ENCODE results near the gene IGF1. TPM values are rescaled to one million over a fixed set of nuclear protein-coding genes. Genes with fewer than 3 reads are reported as not detected.

The IGF1 gene
- total RNA-seq (2014; rRNA removed; shearing (Covaris generic)): 0.16 and 0.68 TPM in 2 replicates

DNA sequence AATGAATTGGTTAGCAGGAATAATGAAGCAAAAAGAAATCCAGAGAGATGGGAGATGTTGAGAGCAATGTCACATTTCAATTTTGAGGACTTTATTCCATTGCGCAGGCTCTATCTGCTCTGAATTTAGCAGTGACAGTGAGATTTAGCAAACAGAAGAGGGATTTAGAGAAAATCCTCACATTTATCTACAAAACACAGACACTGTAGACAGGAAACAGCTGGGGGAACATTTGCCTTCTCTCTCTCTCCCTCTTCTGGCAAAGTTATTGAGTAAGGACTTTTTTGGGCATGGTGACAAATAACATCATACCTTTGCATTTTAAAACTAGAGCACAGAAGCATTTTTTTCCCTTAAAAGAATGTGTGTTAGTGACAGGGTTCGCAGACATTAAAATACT is at the start of gene IGF1:
TSS of gene IGF1 (minus strand) at position 158 of the 400 bp plus-strand sequence. CDS start 182 bp downstream, outside the sequence.
- H3K27ac ChIP-seq: no peak within 1 kb of the TSS
- H3K9me3 ChIP-seq (replicated peaks): peaks cover 5% of the 10 kb centered on the region
- peaks cover 18% of the 10 kb centered on the region for H3K4me1 ChIP-seq (replicated peaks)
- no peaks in the 10 kb centered on the region for H3K27me3 ChIP-seq (replicated peaks)
- no peaks in the 10 kb centered on the region for H3K36me3 ChIP-seq
- DNase-seq (ENCODE audit: low read depth in 1 of 2, low spot score in 2 of 2): peak in 1 of 2 experiments; percentile 29
- no peak within 1 kb of the TSS for H3K4me3 ChIP-seq

DNA sequence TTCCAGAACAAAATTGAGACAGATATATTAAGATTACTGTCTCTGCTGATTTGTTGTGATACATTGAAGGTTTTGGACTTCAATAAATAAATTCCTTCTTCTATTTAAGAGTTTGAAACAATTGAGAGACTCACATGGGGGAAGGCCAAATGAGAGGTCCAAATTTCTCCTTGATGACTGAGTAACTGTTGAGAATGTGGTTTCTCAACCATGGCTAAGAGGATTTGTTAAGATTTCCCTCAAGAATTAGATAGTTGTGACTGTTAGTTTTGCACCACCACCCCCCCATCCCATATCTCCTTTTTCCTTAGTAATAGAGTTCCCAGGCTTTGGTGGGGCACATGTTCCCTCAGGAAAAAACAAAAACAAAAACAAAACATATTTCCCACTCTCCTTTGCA is 47.7 kb upstream of the IGF1 start:
- Histone ChIP-seq H3K36me3 (no peaks in the 10 kb centered on the region), H3K4me3 (no peak overlapping the region), H3K27me3 (replicated peaks) (no peaks in the 10 kb centered on the region), H3K4me1 (replicated peaks) (peaks cover 25% of the 10 kb centered on the region), H3K27ac (no peak overlapping the region), H3K9me3 (replicated peaks) (no peaks in the 10 kb centered on the region; the same call in 1 of the 2 replicates)
- DNase-seq (ENCODE audit: low read depth in 1 of 2, low spot score in 2 of 2): no peak

DNA sequence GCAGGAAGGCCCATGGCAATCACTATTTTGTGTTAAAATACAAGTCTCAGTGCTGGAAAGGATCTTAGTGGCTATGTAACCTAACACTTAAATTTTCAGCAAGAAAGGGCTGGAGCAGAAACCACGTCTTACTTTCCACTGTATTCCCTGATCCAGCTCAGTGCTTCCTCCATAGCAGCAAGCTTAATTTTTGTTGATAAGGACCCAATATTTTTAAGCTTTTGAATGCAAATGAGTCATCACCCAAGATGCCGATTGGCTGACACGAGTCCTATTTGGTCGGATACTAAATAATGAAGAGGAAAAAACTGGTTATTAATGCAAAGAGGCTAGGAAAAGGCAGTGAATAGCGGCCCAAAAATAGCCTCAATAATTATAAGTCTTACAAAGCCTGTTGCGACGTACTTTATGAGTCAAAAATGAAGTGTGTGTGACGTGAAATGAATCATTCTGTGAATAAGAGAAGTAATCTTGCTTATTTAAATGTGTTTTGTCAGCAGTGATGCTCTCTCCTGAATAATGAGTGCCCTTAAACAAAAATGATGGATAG is 46.9 kb upstream of the IGF1 start:
- no peak overlapping the region for H3K4me3 ChIP-seq
- no peaks in the 10 kb centered on the region; the same call in 1 of the 2 replicates for H3K9me3 ChIP-seq (replicated peaks)
- no peaks in the 10 kb centered on the region for H3K27me3 ChIP-seq (replicated peaks)
- peak overlapping the region; percentile 59 for H3K27ac ChIP-seq
- no peaks in the 10 kb centered on the region for H3K36me3 ChIP-seq
- H3K4me1 ChIP-seq (replicated peaks): peaks cover 25% of the 10 kb centered on the region
- DNase-seq (ENCODE audit: low read depth in 1 of 2, low spot score in 2 of 2): peak in 1 of 2 experiments; percentile 31

DNA sequence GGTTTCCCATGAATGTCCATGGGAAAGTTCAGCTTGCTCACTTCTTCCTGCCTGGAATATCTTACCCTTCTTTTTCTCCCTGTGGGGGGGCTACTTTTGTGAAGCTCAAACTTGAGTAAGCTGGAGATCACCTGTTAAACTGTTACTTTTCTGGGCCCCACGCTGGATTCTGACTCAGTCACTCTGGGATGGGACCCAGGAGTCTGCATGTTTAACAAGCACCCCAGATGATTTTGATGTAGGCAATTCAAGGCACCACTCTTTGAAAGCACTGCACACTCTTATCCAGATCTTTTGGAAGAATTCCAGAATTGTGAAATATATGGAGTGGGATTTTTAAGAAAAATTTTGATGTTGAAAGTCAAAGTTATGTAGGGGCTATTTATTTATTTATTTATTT is 46.3 kb upstream of the IGF1 start:
- peaks cover 25% of the 10 kb centered on the region for H3K4me1 ChIP-seq (replicated peaks)
- DNase-seq (ENCODE audit: low read depth in 1 of 2, low spot score in 2 of 2): no peak
- H3K36me3 ChIP-seq: no peaks in the 10 kb centered on the region
- H3K27me3 ChIP-seq (replicated peaks): no peaks in the 10 kb centered on the region
- H3K27ac ChIP-seq: no peak overlapping the region
- no peak overlapping the region for H3K4me3 ChIP-seq
- no peaks in the 10 kb centered on the region; the same call in none of the 2 replicates for H3K9me3 ChIP-seq (replicated peaks)

DNA sequence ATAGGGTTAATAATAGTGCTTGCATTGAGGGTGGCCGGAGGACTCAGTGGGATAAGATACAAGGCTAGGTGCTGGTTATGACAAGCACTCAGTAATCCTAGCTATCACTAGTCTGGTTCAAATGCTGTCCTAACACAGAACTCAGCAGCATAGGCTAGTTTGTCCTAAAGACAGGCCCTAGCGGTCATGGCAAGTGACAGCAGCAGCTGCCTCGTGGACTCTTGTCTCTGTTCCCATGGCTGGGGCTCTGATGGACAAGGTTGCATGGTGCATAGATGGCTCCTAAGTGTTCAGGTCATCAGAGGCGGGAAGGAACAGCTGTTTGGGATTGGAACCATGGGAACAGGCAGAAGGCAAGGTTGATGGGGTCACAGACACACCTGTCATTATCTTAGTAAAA is 42.4 kb upstream of the IGF1 start:
- peaks cover 3% of the 10 kb centered on the region; the same call in 1 of the 2 replicates for H3K9me3 ChIP-seq (replicated peaks)
- DNase-seq (ENCODE audit: low read depth in 1 of 2, low spot score in 2 of 2): no peak
- no peaks in the 10 kb centered on the region for H3K27me3 ChIP-seq (replicated peaks)
- H3K36me3 ChIP-seq: no peaks in the 10 kb centered on the region
- H3K4me3 ChIP-seq: no peak overlapping the region
- H3K27ac ChIP-seq: no peak overlapping the region
- peaks cover 10% of the 10 kb centered on the region for H3K4me1 ChIP-seq (replicated peaks)

DNA sequence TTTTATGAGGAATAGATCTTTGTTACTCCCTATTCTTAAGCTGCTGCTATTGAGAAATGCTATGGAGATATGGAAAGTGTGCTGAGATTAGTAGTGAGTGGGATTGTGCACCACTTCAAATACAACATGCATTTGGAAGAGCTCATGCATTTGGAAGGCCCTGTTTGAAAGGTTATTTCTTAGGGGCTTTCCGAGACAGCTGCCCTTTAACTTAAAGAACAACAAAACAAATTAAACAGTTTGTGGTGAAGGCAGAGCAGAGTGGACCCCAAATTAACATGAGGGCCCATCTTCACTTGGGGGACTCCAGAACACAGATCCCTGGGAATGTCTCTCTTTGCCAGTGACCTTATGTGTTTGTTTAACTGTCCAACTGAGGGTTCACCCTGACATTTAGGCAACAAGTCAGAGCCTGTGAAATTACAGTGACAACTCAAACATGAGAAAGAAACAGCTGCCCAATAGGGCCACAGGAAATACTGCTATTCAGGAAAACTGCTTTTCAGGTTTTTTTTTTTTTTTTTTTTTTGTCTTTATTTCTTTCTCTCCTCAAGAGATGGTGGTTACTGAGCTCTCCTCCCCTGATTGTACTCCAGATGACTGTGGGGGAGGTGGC is 41.4 kb upstream of the IGF1 start:
- no peaks in the 10 kb centered on the region for H3K36me3 ChIP-seq
- H3K9me3 ChIP-seq (replicated peaks): peaks cover 3% of the 10 kb centered on the region; the same call in 1 of the 2 replicates
- no peak overlapping the region for H3K4me3 ChIP-seq
- H3K4me1 ChIP-seq (replicated peaks): peaks cover under 1% of the 10 kb centered on the region; the same call in 1 of the 2 replicates
- DNase-seq (ENCODE audit: low read depth in 1 of 2, low spot score in 2 of 2): no peak
- no peaks in the 10 kb centered on the region for H3K27me3 ChIP-seq (replicated peaks)
- no peak overlapping the region for H3K27ac ChIP-seq

DNA sequence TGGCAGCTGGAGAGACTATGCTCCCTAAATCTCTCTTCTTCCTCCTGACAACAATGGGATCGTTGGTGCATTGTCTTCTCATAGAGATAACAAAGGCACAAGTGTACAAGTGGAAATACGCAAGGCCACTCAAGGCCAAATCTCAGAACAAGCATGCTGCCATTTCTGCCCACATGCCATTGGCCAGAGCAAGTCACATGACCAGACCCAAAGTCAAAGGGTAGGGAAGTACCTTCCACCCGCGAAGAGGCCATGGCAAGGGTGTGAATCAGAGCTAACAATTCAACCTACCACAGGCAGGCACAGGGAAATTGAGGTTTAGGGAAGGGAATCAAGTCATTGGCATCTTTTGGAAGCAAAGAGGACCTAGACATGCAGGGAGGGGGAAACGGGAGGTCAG is 38.5 kb upstream of the IGF1 start:
- no peak for DNase-seq (ENCODE audit: low read depth in 1 of 2, low spot score in 2 of 2)
- Histone ChIP-seq H3K36me3 (no peaks in the 10 kb centered on the region), H3K4me3 (no peak overlapping the region), H3K9me3 (replicated peaks) (peaks cover 3% of the 10 kb centered on the region; the same call in 1 of the 2 replicates), H3K27me3 (replicated peaks) (no peaks in the 10 kb centered on the region), H3K4me1 (replicated peaks) (no peaks in the 10 kb centered on the region), H3K27ac (no peak overlapping the region)

DNA sequence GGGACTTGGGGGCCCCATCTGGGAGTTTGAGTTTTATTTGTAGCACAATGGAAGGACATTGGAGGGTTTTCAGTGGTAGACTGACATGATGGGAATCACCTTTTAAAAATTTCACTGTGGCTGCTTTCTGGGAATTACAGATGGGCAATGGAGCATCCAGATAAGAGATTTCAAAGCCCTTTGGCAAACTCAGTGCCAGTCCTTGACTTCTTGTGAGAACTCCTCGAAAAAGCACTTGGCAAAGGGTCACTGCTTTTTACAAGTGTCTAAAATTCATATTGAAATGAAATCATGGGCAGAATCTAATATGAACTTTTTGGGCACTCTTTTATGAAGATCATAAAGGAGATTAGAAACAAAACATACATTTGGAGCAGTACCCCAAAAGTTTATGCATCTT is 34.3 kb upstream of the IGF1 start:
- Histone ChIP-seq H3K27ac (no peak overlapping the region), H3K4me1 (replicated peaks) (no peaks in the 10 kb centered on the region), H3K4me3 (no peak overlapping the region), H3K36me3 (no peaks in the 10 kb centered on the region), H3K9me3 (replicated peaks) (no peaks in the 10 kb centered on the region), H3K27me3 (replicated peaks) (no peaks in the 10 kb centered on the region)
- DNase-seq (ENCODE audit: low read depth in 1 of 2, low spot score in 2 of 2): no peak

DNA sequence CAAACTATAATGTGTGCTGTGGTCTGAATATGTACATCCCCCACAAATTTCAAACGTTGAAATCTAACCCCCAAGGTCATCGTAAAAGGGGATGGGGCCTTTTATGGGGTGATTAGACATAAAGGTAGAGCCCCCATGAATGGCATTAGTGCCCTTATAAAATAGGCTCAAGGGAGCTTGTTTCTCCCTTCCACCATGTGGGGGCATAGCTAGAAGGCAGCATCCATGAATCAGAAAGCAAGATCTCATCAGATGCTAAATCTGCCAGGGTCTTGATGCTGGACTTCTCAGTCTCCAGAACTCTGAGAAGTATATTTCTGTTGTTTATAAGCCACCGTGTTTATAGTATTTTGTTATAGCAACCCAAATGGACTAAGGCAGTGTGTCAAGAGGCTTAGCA is 33.4 kb upstream of the IGF1 start:
- Histone ChIP-seq H3K36me3 (no peaks in the 10 kb centered on the region), H3K27ac (no peak overlapping the region), H3K27me3 (replicated peaks) (no peaks in the 10 kb centered on the region), H3K4me1 (replicated peaks) (no peaks in the 10 kb centered on the region), H3K9me3 (replicated peaks) (no peaks in the 10 kb centered on the region), H3K4me3 (no peak overlapping the region)
- DNase-seq (ENCODE audit: low read depth in 1 of 2, low spot score in 2 of 2): no peak

DNA sequence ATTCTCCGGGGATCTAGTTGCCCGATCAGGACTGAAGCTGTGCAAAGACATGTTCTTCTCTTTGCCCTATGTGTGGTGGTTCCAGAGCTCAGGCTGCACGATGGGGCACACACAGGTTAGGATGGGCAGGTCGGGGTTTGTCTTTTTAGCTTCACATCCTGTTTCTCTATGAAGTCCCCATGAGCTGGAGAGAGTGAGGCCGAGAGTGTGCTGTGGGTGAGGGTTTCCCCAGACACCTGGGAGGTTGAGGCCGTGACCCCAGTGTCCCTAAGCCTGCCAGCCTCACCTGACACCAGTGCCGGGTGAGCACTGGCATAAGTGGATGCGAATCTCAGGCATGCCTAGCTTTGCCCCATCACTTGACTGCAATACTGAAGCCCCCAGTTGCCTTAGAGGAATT is 32.9 kb upstream of the IGF1 start:
- Histone ChIP-seq H3K27me3 (replicated peaks) (no peaks in the 10 kb centered on the region), H3K9me3 (replicated peaks) (no peaks in the 10 kb centered on the region), H3K4me3 (no peak overlapping the region), H3K36me3 (no peaks in the 10 kb centered on the region), H3K27ac (no peak overlapping the region), H3K4me1 (replicated peaks) (no peaks in the 10 kb centered on the region)
- no peak for DNase-seq (ENCODE audit: low read depth in 1 of 2, low spot score in 2 of 2)

DNA sequence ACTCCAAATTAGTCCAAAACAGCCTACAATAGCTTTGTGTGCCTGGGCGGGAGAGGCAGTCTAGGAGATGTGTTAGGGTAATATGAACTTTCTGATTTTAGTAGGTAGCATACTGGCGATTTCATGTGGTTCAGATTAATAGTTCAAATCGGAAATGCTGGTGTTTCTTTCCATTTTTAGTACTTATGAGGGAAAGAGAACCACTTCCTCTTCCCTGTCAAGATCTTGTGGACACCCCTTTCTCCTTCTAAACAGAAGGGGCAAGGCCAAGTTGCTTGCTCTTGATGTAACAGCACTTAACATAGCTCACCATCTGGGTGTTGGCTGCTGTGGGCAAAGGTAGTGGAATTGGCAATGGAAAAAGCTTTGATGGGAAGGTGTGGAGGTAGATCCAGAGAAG is 32.2 kb upstream of the IGF1 start:
- H3K9me3 ChIP-seq (replicated peaks): 0 out of 2 replicates have a peak, but pooled peaks cover 4% of the 10 kb centered on the region
- no peak for DNase-seq (ENCODE audit: low read depth in 1 of 2, low spot score in 2 of 2)
- H3K4me3 ChIP-seq: no peak overlapping the region
- H3K27me3 ChIP-seq (replicated peaks): no peaks in the 10 kb centered on the region
- H3K4me1 ChIP-seq (replicated peaks): no peaks in the 10 kb centered on the region
- no peak overlapping the region for H3K27ac ChIP-seq
- H3K36me3 ChIP-seq: no peaks in the 10 kb centered on the region

DNA sequence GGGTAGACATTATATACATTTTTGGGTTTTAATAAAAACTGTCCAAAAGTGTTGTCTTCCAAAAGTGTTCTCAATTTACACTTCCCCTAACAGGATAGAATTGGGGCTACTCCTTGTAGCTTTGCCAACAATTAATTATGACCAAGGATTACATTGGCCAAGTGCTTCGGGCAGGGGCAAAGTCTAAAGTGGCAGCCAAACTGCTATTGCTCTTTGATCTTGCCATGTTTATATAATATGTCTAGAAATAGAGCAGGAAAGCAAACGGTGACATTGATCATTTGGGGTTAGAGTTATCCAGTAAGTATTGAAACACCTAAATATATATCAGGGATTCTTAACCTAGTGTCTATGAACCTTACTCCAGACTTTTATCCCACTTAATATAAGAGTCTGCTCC is 31.2 kb upstream of the IGF1 start:
- no peak for DNase-seq (ENCODE audit: low read depth in 1 of 2, low spot score in 2 of 2)
- no peaks in the 10 kb centered on the region for H3K4me1 ChIP-seq (replicated peaks)
- H3K9me3 ChIP-seq (replicated peaks): 0 out of 2 replicates have a peak, but pooled peaks cover 4% of the 10 kb centered on the region
- no peaks in the 10 kb centered on the region for H3K36me3 ChIP-seq
- H3K4me3 ChIP-seq: no peak overlapping the region
- no peak overlapping the region for H3K27ac ChIP-seq
- H3K27me3 ChIP-seq (replicated peaks): no peaks in the 10 kb centered on the region

DNA sequence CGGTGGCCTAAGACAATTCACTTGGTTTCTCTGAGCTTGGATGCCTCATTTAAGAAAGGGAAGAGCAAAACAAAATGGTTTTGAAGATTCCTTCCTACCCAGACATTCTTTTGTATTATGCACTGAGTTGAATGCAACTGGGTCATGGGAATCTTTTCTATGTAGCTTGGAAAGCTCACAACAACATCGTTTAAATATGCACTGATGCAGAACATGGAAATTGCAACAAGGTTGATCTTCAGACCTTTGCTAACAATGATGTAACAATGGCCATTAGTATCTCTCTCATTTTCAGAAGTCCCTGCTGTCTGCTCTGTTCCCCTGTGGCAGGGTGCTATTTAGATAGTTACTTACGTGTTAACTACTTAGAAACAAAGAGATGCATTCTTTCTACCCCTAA is 30.1 kb upstream of the IGF1 start:
- Histone ChIP-seq H3K9me3 (replicated peaks) (0 out of 2 replicates have a peak, but pooled peaks cover 4% of the 10 kb centered on the region), H3K27ac (no peak overlapping the region), H3K36me3 (no peaks in the 10 kb centered on the region), H3K4me3 (no peak overlapping the region), H3K27me3 (replicated peaks) (no peaks in the 10 kb centered on the region), H3K4me1 (replicated peaks) (no peaks in the 10 kb centered on the region)
- DNase-seq (ENCODE audit: low read depth in 1 of 2, low spot score in 2 of 2): no peak

DNA sequence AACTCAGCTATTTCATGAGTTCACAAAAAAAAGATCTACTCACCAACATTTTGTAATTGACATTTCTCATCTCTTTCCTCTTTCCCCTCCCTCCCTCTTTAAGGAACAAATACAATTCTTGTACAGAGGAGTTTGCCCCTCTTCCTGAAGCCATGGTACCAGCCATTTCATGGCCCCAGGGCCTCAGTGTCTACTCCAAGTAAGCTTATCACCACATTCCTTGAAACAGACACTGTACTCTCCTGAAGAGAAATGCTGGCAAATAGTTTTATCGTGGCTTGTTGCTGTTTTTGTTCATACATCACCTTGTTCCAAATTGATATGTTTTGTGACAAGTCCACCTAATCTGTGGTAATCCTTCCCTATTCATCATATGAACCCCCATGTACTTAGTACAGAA is 29.7 kb upstream of the IGF1 start:
- no peak overlapping the region for H3K27ac ChIP-seq
- no peak for DNase-seq (ENCODE audit: low read depth in 1 of 2, low spot score in 2 of 2)
- H3K4me3 ChIP-seq: no peak overlapping the region
- no peaks in the 10 kb centered on the region for H3K4me1 ChIP-seq (replicated peaks)
- 0 out of 2 replicates have a peak, but pooled peaks cover 4% of the 10 kb centered on the region for H3K9me3 ChIP-seq (replicated peaks)
- no peaks in the 10 kb centered on the region for H3K36me3 ChIP-seq
- H3K27me3 ChIP-seq (replicated peaks): no peaks in the 10 kb centered on the region
